Caco-2 (cell line): ENCODE results near the gene PARD3B. TPM values are rescaled to one million over a fixed set of nuclear protein-coding genes. Genes with fewer than 3 reads are reported as not detected.

Source experiments
- BruUV-seq: library from RNA; stranded (reverse); fragments of 400-500 nt; replicated peaks from 2 replicates; lab custom pipeline; 2021; lab: Mats Ljungman, UMichigan
- CTCF ChIA-PET: fragments of 300-600 bp; sonication (Branson Sonifier 250); formaldehyde crosslinking; loops from one replicate; lab custom pipeline; 2022; ENCODE audit warnings: antibody characterized with exemption; lab: Charles Lee
- POLR2A ChIA-PET: fragments of 300-600 bp; sonication (Branson Sonifier 250); formaldehyde crosslinking; loops from one replicate; lab custom pipeline; 2022; ENCODE audit warnings: antibody characterized with exemption; lab: Charles Lee
- DNase-seq, 2 experiments: peaks; one replicate each; pipeline versions ENCODE4 v3.0.0 to v3.0.0-alpha.2; 2020 to 2022
- H3K27me3 ChIP-seq: replicated peaks from 2 replicates; pipeline ENCODE4 v1.6.0; 2011; ENCODE audit warnings: low read length; ENCODE audit not compliant: control insufficient read depth, insufficient read depth
- H3K36me3 ChIP-seq: 2 replicates; pipeline ENCODE4 v1.5.1; 2011; ENCODE audit warnings: low read length; ENCODE audit not compliant: control insufficient read depth, insufficient read depth
- H3K4me1 ChIP-seq: fragments of 250-450 bp; sonication (Bioruptor Pico); 2 replicates; pipeline ENCODE4 v1.5.1; 2020; ENCODE audit warnings: mild to moderate bottlenecking
- H3K4me3 ChIP-seq: 2 replicates; pipeline ENCODE4 v1.5.1; 2011; ENCODE audit warnings: low read depth, mild to moderate bottlenecking, control low read depth, low read length
- H3K9me3 ChIP-seq: fragments of 250-450 bp; sonication (Bioruptor Pico); 2 replicates; pipeline ENCODE4 v1.5.1; 2020; ENCODE audit warnings: mild to moderate bottlenecking, moderate library complexity
- H3K27ac Mint-ChIP-seq: one replicate; pipeline ENCODE4 v1.8.0; 2022; ENCODE audit warnings: mixed read lengths; ENCODE audit not compliant: unreplicated experiment
- H3K27me3 Mint-ChIP-seq: one replicate; pipeline ENCODE4 v1.8.0; 2022; ENCODE audit warnings: mixed read lengths; ENCODE audit not compliant: insufficient read depth, unreplicated experiment
- H3K36me3 Mint-ChIP-seq: one replicate; pipeline ENCODE4 v1.8.0; 2022; ENCODE audit warnings: mild to moderate bottlenecking, mixed read lengths; ENCODE audit not compliant: insufficient read depth, unreplicated experiment
- H3K4me1 Mint-ChIP-seq: one replicate; pipeline ENCODE4 v1.8.0; 2022; ENCODE audit warnings: low read depth, mixed read lengths; ENCODE audit not compliant: unreplicated experiment
- H3K4me3 Mint-ChIP-seq: one replicate; pipeline ENCODE4 v1.8.0; 2022; ENCODE audit warnings: mild to moderate bottlenecking, moderate library complexity, mixed read lengths; ENCODE audit not compliant: unreplicated experiment
- H3K9me3 Mint-ChIP-seq: one replicate; pipeline ENCODE4 v1.8.0; 2022; ENCODE audit warnings: mixed read lengths; ENCODE audit not compliant: unreplicated experiment
- CTCF ChIP-seq, 2 experiments: fragments of 200-600 bp in 1 of 2; IDR thresholded peaks; 1 replicate in 1 of 2; 2 replicates in 1 of 2; pipeline versions ENCODE4 v1.5.1 to v1.8.0; 2011 to 2022; ENCODE audit warnings: antibody characterized with exemption in 1 of 2, control low read depth in 1 of 2, inconsistent platforms in 1 of 2, low read depth in 1 of 2, low read length in 1 of 2, mild to moderate bottlenecking in 1 of 2, moderate library complexity in 1 of 2; ENCODE audit not compliant: insufficient read depth in 1 of 2, severe bottlenecking in 1 of 2, unreplicated experiment in 1 of 2
- intact Hi-C: fragments of 100-400 bp; cut with micrococcal nuclease; formaldehyde crosslinking; loops from one replicate; pipeline ENCODE4 v1.10.0; 2022; ENCODE audit not compliant: unreplicated experiment
- total RNA-seq: library from RNA; stranded (reverse); gene quantifications from 2 replicates; pipeline ENCODE4 v1.2.3, GENCODE V29; 2022

Gene PARD3B
- total RNA-seq, 1 experiment from 2014 or later = 68.9 TPM

GRCh38 chr2:205078762-205079161 lies 533.5 kb downstream of the PARD3B start:
- H3K9me3 Mint-ChIP-seq = no peaks in the 10 kb centered on the region
- H3K27ac Mint-ChIP-seq = no peak overlapping the region
- CTCF ChIA-PET = no interaction called here
- no peak overlapping the region for H3K4me3 ChIP-seq
- intact Hi-C loops = no loop called here
- POLR2A ChIA-PET = no interaction called here
- H3K4me3 Mint-ChIP-seq = no peak overlapping the region
- no peaks in the 10 kb centered on the region for H3K36me3 ChIP-seq
- no peaks in the 10 kb centered on the region for H3K9me3 ChIP-seq
- BruUV-seq = no TSS peak
- no peaks in the 10 kb centered on the region for H3K27me3 ChIP-seq
- no peaks in the 10 kb centered on the region for H3K4me1 Mint-ChIP-seq
- TF ChIP-seq CTCF (IDR thresholded peaks at IDR 0.05; ENCODE audit: insufficient read depth in 1 of 2, low read depth in 1 of 2, low read length in 1 of 2, severe bottlenecking in 1 of 2, unreplicated experiment in 1 of 2) = no peak
- no peaks in the 10 kb centered on the region for H3K4me1 ChIP-seq
- DNase-seq = no peak
- H3K36me3 Mint-ChIP-seq = no peaks in the 10 kb centered on the region
- H3K27me3 Mint-ChIP-seq = no peaks in the 10 kb centered on the region

- POLR2A ChIA-PET = no interaction called here
- intact Hi-C loops = no loop called here
These were observed 533.9 kb downstream of the PARD3B start for GRCh38 chr2:205079173-205079572.

GRCh38 chr2:205086662-205087061 lies 541.4 kb downstream of the PARD3B start:
- no peaks in the 10 kb centered on the region for H3K9me3 ChIP-seq
- H3K27me3 ChIP-seq = no peaks in the 10 kb centered on the region
- DNase-seq = no peak
- H3K4me1 ChIP-seq = no peaks in the 10 kb centered on the region
- no peaks in the 10 kb centered on the region for H3K36me3 ChIP-seq
- BruUV-seq = no TSS peak
- H3K4me1 Mint-ChIP-seq = no peaks in the 10 kb centered on the region
- H3K27ac Mint-ChIP-seq = no peak overlapping the region
- H3K4me3 ChIP-seq = no peak overlapping the region
- H3K4me3 Mint-ChIP-seq = no peak overlapping the region
- TF ChIP-seq CTCF (IDR thresholded peaks at IDR 0.05; ENCODE audit: insufficient read depth in 1 of 2, low read depth in 1 of 2, low read length in 1 of 2, severe bottlenecking in 1 of 2, unreplicated experiment in 1 of 2) = no peak
- no peaks in the 10 kb centered on the region for H3K27me3 Mint-ChIP-seq
- ChIA-PET CTCF (no interaction called here), POLR2A (no interaction called here)
- H3K9me3 Mint-ChIP-seq = no peaks in the 10 kb centered on the region
- intact Hi-C loops = no loop called here
- peaks cover 7% of the 10 kb centered on the region for H3K36me3 Mint-ChIP-seq

More at GRCh38 chr2:205079173-205079572, 533.9 kb downstream of the PARD3B start:
- Mint-ChIP-seq H3K36me3 (no peaks in the 10 kb centered on the region), H3K4me3 (no peak overlapping the region), H3K27ac (no peak overlapping the region), H3K4me1 (no peaks in the 10 kb centered on the region), H3K27me3 (no peaks in the 10 kb centered on the region), H3K9me3 (no peaks in the 10 kb centered on the region)
- no peaks in the 10 kb centered on the region for H3K9me3 ChIP-seq
- no peak for TF ChIP-seq CTCF (IDR thresholded peaks at IDR 0.05; ENCODE audit: insufficient read depth in 1 of 2, low read depth in 1 of 2, low read length in 1 of 2, severe bottlenecking in 1 of 2, unreplicated experiment in 1 of 2)
- H3K4me1 ChIP-seq = no peaks in the 10 kb centered on the region
- no peak overlapping the region for H3K4me3 ChIP-seq
- H3K27me3 ChIP-seq = no peaks in the 10 kb centered on the region
- no TSS peak for BruUV-seq
- DNase-seq = no peak
- H3K36me3 ChIP-seq = no peaks in the 10 kb centered on the region
- CTCF ChIA-PET = no interaction called here
